WTC11 (cell line): Measurements from ENCODE around the gene IL17RA. TPM values are rescaled to one million over a fixed set of nuclear protein-coding genes. Genes with fewer than 3 reads are reported as not detected.
A peak's percentile ranks its signal among the peaks of the same experiment; 100 is the strongest.

Experiments used
- ATAC-seq: fragments of 200-7000 bp; cut with Tn5 transposase; 2 replicates; pipeline ENCODE4 v1.10.0; 2021; ENCODE audit warnings: mild to moderate bottlenecking, moderate library complexity
- CTCF ChIA-PET: fragments of 300-600 bp; sonication (Branson Sonifier 250); formaldehyde crosslinking; loops from one replicate; lab custom pipeline; 2021; ENCODE audit warnings: antibody characterized with exemption; lab: Charles Lee
- POLR2A ChIA-PET: fragments of 350-600 bp; sonication (Branson Sonifier 250); formaldehyde crosslinking; loops from one replicate; lab custom pipeline; 2021; ENCODE audit warnings: antibody characterized with exemption; lab: Charles Lee
- DNase-seq: peaks from one replicate; pipeline ENCODE4 v3.0.0; 2021; ENCODE audit warnings: low spot score
- H3K27ac Mint-ChIP-seq: 2 replicates; pipeline ENCODE4 v1.8.0; 2021; ENCODE audit warnings: mixed read lengths
- H3K27me3 Mint-ChIP-seq: 2 replicates; pipeline ENCODE4 v1.8.0; 2021; ENCODE audit warnings: low read depth, mild to moderate bottlenecking, moderate library complexity, mixed read lengths
- H3K36me3 Mint-ChIP-seq: 2 replicates; pipeline ENCODE4 v1.8.0; 2021; ENCODE audit warnings: mixed read lengths
- H3K4me1 Mint-ChIP-seq: 2 replicates; pipeline ENCODE4 v1.8.0; 2022; ENCODE audit warnings: mixed read lengths
- H3K4me3 Mint-ChIP-seq: 2 replicates; pipeline ENCODE4 v1.8.0; 2021; ENCODE audit warnings: mild to moderate bottlenecking, moderate library complexity, mixed read lengths
- H3K9me3 Mint-ChIP-seq: 2 replicates; pipeline ENCODE4 v1.8.0; 2021; ENCODE audit warnings: mixed read lengths
- ARID4B ChIP-seq: sonication (generic); formaldehyde crosslinking; IDR thresholded peaks from 2 replicates; pipeline ENCODE4 v1.8.0; 2023; ENCODE audit warnings: missing genetic modification reagents, mild to moderate bottlenecking, borderline replicate concordance
- ATF1 ChIP-seq: sonication (generic); formaldehyde crosslinking; IDR thresholded peaks from 2 replicates; pipeline ENCODE4 v1.8.1; 2023; ENCODE audit warnings: mild to moderate bottlenecking, moderate library complexity, missing genetic modification reagents
- CREM ChIP-seq: sonication (generic); formaldehyde crosslinking; IDR thresholded peaks from 2 replicates; pipeline ENCODE4 v1.8.1; 2022; ENCODE audit warnings: mild to moderate bottlenecking, missing genetic modification reagents, moderate library complexity
- CTCF ChIP-seq: fragments of 200-600 bp; IDR thresholded peaks from 2 replicates; pipeline ENCODE4 v1.8.0; 2022; ENCODE audit warnings: antibody characterized with exemption
- FOXK1 ChIP-seq: sonication (generic); formaldehyde crosslinking; IDR thresholded peaks from 2 replicates; pipeline ENCODE4 v1.8.0; 2022; ENCODE audit warnings: mild to moderate bottlenecking, moderate library complexity, missing genetic modification reagents
- FOXP4 ChIP-seq: sonication (generic); formaldehyde crosslinking; IDR thresholded peaks from 2 replicates; pipeline ENCODE4 v1.8.0; 2022; ENCODE audit warnings: mild to moderate bottlenecking, missing genetic modification reagents
- GTF2I ChIP-seq: fragments of 250-450 bp; sonication (Bioruptor Pico); conservative IDR thresholded peaks from 2 replicates; pipeline ENCODE4 v1.4.0; 2021; ENCODE audit warnings: mild to moderate bottlenecking
- IRF2 ChIP-seq: sonication (generic); formaldehyde crosslinking; IDR thresholded peaks from 2 replicates; pipeline ENCODE4 v1.8.0; 2022; ENCODE audit warnings: low read depth, missing genetic modification reagents, borderline replicate concordance
- MLX ChIP-seq: sonication (generic); formaldehyde crosslinking; IDR thresholded peaks from 2 replicates; pipeline ENCODE4 v1.8.1; 2023; ENCODE audit warnings: mild to moderate bottlenecking, missing genetic modification reagents, moderate library complexity
- NFE2L1 ChIP-seq: sonication (generic); formaldehyde crosslinking; IDR thresholded peaks from 2 replicates; pipeline ENCODE4 v1.8.1; 2023; ENCODE audit warnings: missing genetic modification reagents
- NR2C2 ChIP-seq: sonication (generic); formaldehyde crosslinking; IDR thresholded peaks from 2 replicates; pipeline ENCODE4 v1.8.0; 2022; ENCODE audit warnings: mild to moderate bottlenecking, missing genetic modification reagents
- TEAD1 ChIP-seq: sonication (generic); formaldehyde crosslinking; IDR thresholded peaks from 2 replicates; pipeline ENCODE4 v1.8.0; 2022; ENCODE audit warnings: mild to moderate bottlenecking, missing genetic modification reagents
- TEAD4 ChIP-seq: sonication (generic); formaldehyde crosslinking; IDR thresholded peaks from 2 replicates; pipeline ENCODE4 v1.8.0; 2022; ENCODE audit warnings: mild to moderate bottlenecking, missing genetic modification reagents
- USF1 ChIP-seq: sonication (generic); formaldehyde crosslinking; IDR thresholded peaks from 2 replicates; pipeline ENCODE4 v1.8.0; 2022; ENCODE audit warnings: mild to moderate bottlenecking, missing genetic modification reagents
- ZMAT4 ChIP-seq: fragments of 250-450 bp; sonication (Bioruptor Pico); IDR thresholded peaks from 2 replicates; pipeline ENCODE4 v1.9.0; 2021; ENCODE audit warnings: mild to moderate bottlenecking
- ZNF219 ChIP-seq: sonication (generic); formaldehyde crosslinking; IDR thresholded peaks from 2 replicates; pipeline ENCODE4 v1.8.0; 2023; ENCODE audit warnings: missing genetic modification reagents, mild to moderate bottlenecking, borderline replicate concordance
- ZNF281 ChIP-seq: sonication (generic); formaldehyde crosslinking; IDR thresholded peaks from 2 replicates; pipeline ENCODE4 v1.8.0; 2023; ENCODE audit warnings: mild to moderate bottlenecking, missing genetic modification reagents
- ZNF423 ChIP-seq: fragments of 250-450 bp; sonication (Bioruptor Pico); IDR thresholded peaks from 2 replicates; pipeline ENCODE4 v2.1.2; 2022; ENCODE audit warnings: mild to moderate bottlenecking, moderate library complexity
- ZSCAN18 ChIP-seq: fragments of 250-450 bp; sonication (Bioruptor Pico); IDR thresholded peaks from 2 replicates; pipeline ENCODE4 v2.1.2; 2022; ENCODE audit warnings: mild to moderate bottlenecking, moderate library complexity
- total RNA-seq: library from RNA; stranded (reverse); gene quantifications from 3 replicates; pipeline ENCODE4 v1.2.3, GENCODE V29; 2021

IL17RA gene
- total RNA-seq, 1 experiment from 2014 or later: 7.9 TPM

- Mint-ChIP-seq H3K36me3 (peaks cover 23% of the 10 kb centered on the region), H3K27ac (peak overlapping the region; percentile 58), H3K4me3 (no peak overlapping the region), H3K9me3 (no peaks in the 10 kb centered on the region), H3K27me3 (no peaks in the 10 kb centered on the region), H3K4me1 (peaks cover 13% of the 10 kb centered on the region)
- DNase-seq (no peak), ATAC-seq (no peak)
- no peak for TF ChIP-seq GTF2I
- CTCF ChIA-PET: interaction anchor here (0.7 to 1.6 kb wide), 4 partner anchors 15 to 40 kb away, joined by 3 to 7 read pairs (median 6); no protein-coding TSS in a partner anchor
- POLR2A ChIA-PET: interaction anchor here (0.7 to 1.1 kb wide), 2 partner anchors 16 to 215 kb away, joined by 3 read pairs; no protein-coding TSS in a partner anchor
These were observed 50.5 kb downstream of the IL17RA start for GRCh38 chr22:17135153-17135760.

GRCh38 chr22:17137170-17137569 is 52.4 kb downstream of the IL17RA start:
- POLR2A ChIA-PET: no interaction called here
- Mint-ChIP-seq H3K4me1 (0 out of 2 replicates have a peak, but pooled peaks cover 2% of the 10 kb centered on the region), H3K36me3 (peaks cover 36% of the 10 kb centered on the region), H3K27ac (no peak overlapping the region), H3K4me3 (no peak overlapping the region), H3K9me3 (no peaks in the 10 kb centered on the region)
- ATAC-seq (no peak), DNase-seq (no peak)
- CTCF ChIA-PET: interaction anchor here (0.6 to 1.3 kb wide), 2 partner anchors 35 to 472 kb away, joined by 3 to 4 read pairs; no protein-coding TSS in a partner anchor
- no peak for TF ChIP-seq ZSCAN18 (CRISPR knock-in tag)
- TF ChIP-seq MLX (CRISPR knock-in tag): no peak
- TF ChIP-seq ZMAT4 (CRISPR knock-in tag): no peak
- no peak for TF ChIP-seq ZNF219
- no peak for TF ChIP-seq TEAD4
- no peak for TF ChIP-seq USF1 (CRISPR knock-in tag)
- TF ChIP-seq ARID4B (CRISPR knock-in tag): no peak
- TF ChIP-seq CTCF: no peak
- no peak for TF ChIP-seq FOXK1 (CRISPR knock-in tag)
- no peak for TF ChIP-seq ZNF423 (CRISPR knock-in tag)
- no peak for TF ChIP-seq NR2C2 (CRISPR knock-in tag)
- no peak for TF ChIP-seq NFE2L1
- no peak for TF ChIP-seq CREM (CRISPR knock-in tag)
- TF ChIP-seq TEAD1 (CRISPR knock-in tag): no peak
- TF ChIP-seq ATF1: no peak
- no peak for TF ChIP-seq FOXP4 (CRISPR knock-in tag)
- no peak for TF ChIP-seq IRF2 (CRISPR knock-in tag)
- no peak for TF ChIP-seq ZNF281 (CRISPR knock-in tag)
- TF ChIP-seq, all 79 proteins: peak for 0
- no peaks in the 10 kb centered on the region for H3K27me3 Mint-ChIP-seq
